H1 (cell line): ENCODE data around the gene DLG5.

Source experiments
- HDAC6 ChIP-seq: IDR thresholded peaks from one replicate; pipeline ENCODE4 v1.7.1; 2012; ENCODE audit warnings: low read depth, mild to moderate bottlenecking, inconsistent platforms, low read length, moderate library complexity
- RAD21 ChIP-seq, 2 experiments: IDR thresholded peaks in 1 of 2; conservative IDR thresholded peaks in 1 of 2; 2 replicates each; pipeline ENCODE4 v1.6.1; 2011; ENCODE audit warnings: low read depth in 2 of 2, low read length in 2 of 2, improper control_type of control experiment in 1 of 2, inconsistent platforms in 1 of 2, mild to moderate bottlenecking in 1 of 2, moderate library complexity in 1 of 2

GRCh38 chr10:77801474-77802161 lies 124.9 kb downstream of the DLG5 start:
- TF ChIP-seq HDAC6, result no peak
- no peak for TF ChIP-seq RAD21 (IDR thresholded peaks at IDR 0.05 in 1 of 2, conservative IDR thresholded peaks at IDR 0.05 in 1 of 2; ENCODE audit: low read depth in 2 of 2, low read length in 2 of 2)
